PFSK-1 (cell line): ENCODE measurements around the gene PATL1.

Source experiments
- FOXP2 ChIP-seq: optimal IDR thresholded peaks from 2 replicates; pipeline ENCODE3; 2011; ENCODE audit warnings: borderline replicate concordance, control low read depth, inconsistent platforms; ENCODE audit not compliant: insufficient read depth; ENCODE audit errors: extremely low read length, extremely low read depth
- POLR2AphosphoS5 ChIP-seq: IDR thresholded peaks from 2 replicates; pipeline ENCODE4 v1.6.1; 2012; ENCODE audit warnings: low read depth, mild to moderate bottlenecking, control low read depth, low read length, moderate library complexity
- SIN3A ChIP-seq: IDR thresholded peaks from 2 replicates; pipeline ENCODE4 v1.6.1; 2012; ENCODE audit warnings: mild to moderate bottlenecking, low read length, moderate library complexity, borderline replicate concordance; ENCODE audit not compliant: insufficient read depth
- TAF1 ChIP-seq: IDR thresholded peaks from 2 replicates; pipeline ENCODE4 v1.6.1; 2012; ENCODE audit warnings: low read length, control low read depth, borderline replicate concordance; ENCODE audit not compliant: insufficient read depth

- TF ChIP-seq POLR2AphosphoS5 (no peak), SIN3A (no peak), TAF1 (no peak), FOXP2 (no peak)
Measured at GRCh38 chr11:59625703-59626102, 43.1 kb downstream of the PATL1 start.
